K562 (cell line): ENCODE data around the gene NDUFV2. TPM values are rescaled to one million over a fixed set of nuclear protein-coding genes. Genes with fewer than 3 reads are reported as not detected.

ENCODE experiments used
- ATAC-seq: fragments of 200-7000 bp; cut with Tn5 transposase; 3 replicates; pipeline ENCODE4 v1.9.1; 2020; ENCODE audit warnings: moderate library complexity
- BruUV-seq: library from RNA; stranded (reverse); fragments of 400-500 nt; replicated peaks from 2 replicates; lab custom pipeline; 2021; lab: Mats Ljungman, UMichigan
- CTCF ChIA-PET: fragments of 300-600 bp; formaldehyde crosslinking; extraction: SDS; loops from one replicate; lab custom pipeline; 2021; ENCODE audit warnings: low intra/inter-chr PET ratio; lab: Yijun Ruan, JAX
- POLR2A ChIA-PET: fragments of 300-600, 350-650 bp; sonication (Branson Sonifier 250); formaldehyde crosslinking; extraction: SDS; loops from one replicate; lab custom pipeline; 2021; ENCODE audit warnings: antibody characterized with exemption, inconsistent platforms; lab: Yijun Ruan, JAX
- DNase-seq, 4 experiments: peaks; one replicate each; pipeline versions ENCODE4 v3.0.0 to v3.0.0-alpha.2; 2011 to 2018; ENCODE audit warnings: low spot score in 3 of 4, mixed read lengths in 3 of 4; ENCODE audit errors: extremely low read depth in 1 of 4
- FAIRE-seq: peaks from 2 replicates; lab custom pipeline; 2011; peaks lifted over from hg19 to GRCh38; lab: Jason Lieb, UNC
- H2AFZ ChIP-seq: 2 replicates; pipeline ENCODE4 v1.6.0; 2011; ENCODE audit warnings: low read depth, low read length, control low read depth, inconsistent platforms
- H3K27ac ChIP-seq: fragments of 200-600 bp; 3 replicates; pipeline ENCODE4 v1.8.0; 2011; ENCODE audit warnings: low read depth, mild to moderate bottlenecking, control low read depth, inconsistent platforms, low read length, moderate library complexity, mixed read lengths; ENCODE audit errors: extremely low read depth
- H3K27me3 ChIP-seq, 2 experiments: fragments of 300-600 bp in 1 of 2; 2 replicates in 1 of 2; 3 replicates in 1 of 2; pipeline versions ENCODE4 v1.6.0 to v1.8.0; 2011; ENCODE audit warnings: inconsistent platforms in 2 of 2, low read length in 2 of 2, mild to moderate bottlenecking in 1 of 2, mixed read lengths in 1 of 2, moderate library complexity in 1 of 2; ENCODE audit not compliant: control insufficient read depth in 2 of 2, insufficient read depth in 2 of 2
- H3K36me3 ChIP-seq: fragments of 300-600 bp; 3 replicates; pipeline ENCODE4 v1.8.0; 2011; ENCODE audit warnings: mild to moderate bottlenecking, low read length, inconsistent platforms; ENCODE audit not compliant: control insufficient read depth, insufficient read depth
- H3K4me1 ChIP-seq, 2 experiments: fragments of 200-600 bp in 1 of 2; replicated peaks in 1 of 2; 2 replicates in 1 of 2; 3 replicates in 1 of 2; pipeline versions ENCODE4 v1.5.1 to v1.8.0; 2011; ENCODE audit warnings: inconsistent platforms in 2 of 2, low read length in 2 of 2, mild to moderate bottlenecking in 1 of 2, mixed read lengths in 1 of 2, moderate library complexity in 1 of 2; ENCODE audit not compliant: control insufficient read depth in 2 of 2, insufficient read depth in 2 of 2
- H3K4me2 ChIP-seq: 2 replicates; pipeline ENCODE4 v1.6.1; 2011; ENCODE audit warnings: low read length, control low read depth, inconsistent platforms, mixed read lengths; ENCODE audit not compliant: insufficient read depth
- H3K4me3 ChIP-seq: fragments of 200-600 bp; sonication (generic), shearing (Covaris generic); 2 replicates; pipeline ENCODE4 v1.5.1; 2016; ENCODE audit warnings: control low read depth, inconsistent platforms
- H3K79me2 ChIP-seq: fragments of 200-600 bp; 3 replicates; pipeline ENCODE4 v1.8.0; 2011; ENCODE audit warnings: low read length, inconsistent platforms; ENCODE audit not compliant: control insufficient read depth, insufficient read depth
- H3K9ac ChIP-seq, 2 experiments: 2 replicates each; pipeline versions ENCODE4 v1.6.0 to v1.6.1; 2011; ENCODE audit warnings: low read depth in 2 of 2, low read length in 2 of 2, control low read depth in 1 of 2, inconsistent platforms in 1 of 2, mild to moderate bottlenecking in 1 of 2, mixed read lengths in 1 of 2; ENCODE audit not compliant: insufficient read depth in 1 of 2
- H3K9me1 ChIP-seq: one replicate; pipeline ENCODE4 v1.6.0; 2011; ENCODE audit warnings: inconsistent platforms, mild to moderate bottlenecking, low read length, moderate library complexity; ENCODE audit not compliant: control insufficient read depth, insufficient read depth
- H3K9me3 ChIP-seq: replicated peaks from 2 replicates; pipeline ENCODE4 v1.5.1; 2011; ENCODE audit warnings: low read depth, low read length, inconsistent platforms; ENCODE audit not compliant: control insufficient read depth, insufficient read depth
- H4K20me1 ChIP-seq: replicated peaks from 2 replicates; pipeline ENCODE4 v1.6.1; 2011; ENCODE audit warnings: low read length, inconsistent platforms, mixed read lengths; ENCODE audit not compliant: control insufficient read depth, insufficient read depth
- BDP1 ChIP-seq: IDR thresholded peaks from 3 replicates; pipeline ENCODE4 v1.6.1; 2011; ENCODE audit not compliant: insufficient read length, insufficient read depth
- GTF2A2 ChIP-seq: IDR thresholded peaks from 2 replicates; pipeline ENCODE4 v1.6.1; 2016; ENCODE audit warnings: mild to moderate bottlenecking, missing genetic modification characterization, missing compliant biosample characterization
- GTF2E2 ChIP-seq: fragments of 200-800 bp; sonication (Bioruptor generic); IDR thresholded peaks from 2 replicates; pipeline ENCODE4 v1.6.1; 2016; ENCODE audit warnings: missing genetic modification characterization, missing compliant biosample characterization
- MAFF ChIP-seq: IDR thresholded peaks from 2 replicates; pipeline ENCODE4 v1.6.1; 2012; ENCODE audit warnings: low read length, improper control_type of control experiment
- MED1 ChIP-seq: sonication (generic); formaldehyde crosslinking; IDR thresholded peaks from 2 replicates; pipeline ENCODE4 v1.8.1; 2023; ENCODE audit warnings: missing genetic modification reagents, borderline replicate concordance
- MTA3 ChIP-seq: fragments of 450-650 bp; formaldehyde crosslinking; IDR thresholded peaks from 2 replicates; pipeline ENCODE4 v1.6.1; 2017; ENCODE audit warnings: mild to moderate bottlenecking, borderline replicate concordance
- SMAD1 ChIP-seq: fragments of 150-350 bp; IDR thresholded peaks from 2 replicates; pipeline ENCODE4 v1.6.1; 2014; ENCODE audit warnings: low read length, low read depth; ENCODE audit not compliant: partially characterized antibody
- WHSC1 ChIP-seq: IDR thresholded peaks from one replicate; pipeline ENCODE4 v1.6.1; 2012; ENCODE audit warnings: low read length, control low read depth, inconsistent platforms
- ZBTB1 ChIP-seq: sonication (generic); formaldehyde crosslinking; IDR thresholded peaks from 2 replicates; pipeline ENCODE4 v1.8.1; 2023; ENCODE audit warnings: missing genetic modification reagents, low read depth, mild to moderate bottlenecking, borderline replicate concordance
- ZBTB49 ChIP-seq: sonication (generic); formaldehyde crosslinking; IDR thresholded peaks from 2 replicates; pipeline ENCODE4 v1.8.0; 2022; ENCODE audit warnings: missing genetic modification reagents, mild to moderate bottlenecking, borderline replicate concordance
- ZBTB8A ChIP-seq: fragments of 450-650 bp; IDR thresholded peaks from 2 replicates; pipeline ENCODE4 v1.6.1; 2018; ENCODE audit warnings: mild to moderate bottlenecking, moderate library complexity; ENCODE audit not compliant: partially characterized antibody
- ZNF263 ChIP-seq: sonication (generic); formaldehyde crosslinking; IDR thresholded peaks from 2 replicates; pipeline ENCODE4 v1.8.0; 2022; ENCODE audit warnings: mild to moderate bottlenecking, missing genetic modification reagents, borderline replicate concordance
- ZNF311 ChIP-seq: fragments of 250-450 bp; sonication (Bioruptor Pico); IDR thresholded peaks from 2 replicates; pipeline ENCODE4 v1.4.0; 2020; ENCODE audit warnings: mild to moderate bottlenecking, moderate library complexity
- WGBS: fragments of 100-300 bp; shearing (Covaris generic); methylation state at CpG from one replicate; pipeline ENCODE4 v1.1.6; 2016; ENCODE audit warnings: low coverage, mixed read lengths; ENCODE audit not compliant: insufficient coverage; ENCODE audit errors: missing lambda C conversion rate; 5-methylcytosine and 5-hydroxymethylcytosine counted together
- in situ Hi-C: fragments of 300-500 bp; cut with MboI; formaldehyde crosslinking; loops from 4 replicates; pipeline ENCODE4 v1.15.0; 2018; ENCODE audit warnings: inconsistent platforms, mixed read lengths
- intact Hi-C: fragments of 100-400 bp; cut with micrococcal nuclease; formaldehyde crosslinking; loops from 2 replicates; pipeline ENCODE4 v1.14.2; 2022
- polyA plus RNA-seq, 8 experiments: library from polyadenylated mRNA; depleted of rRNA in 4 of 8; stranded (reverse) in 5 of 8; unstranded in 3 of 8; fragments of >200 nt; fragmentation: Nextera tagmentation in 2 of 8; fragmentation: Illumina TruSeq in 1 of 8; extraction: Ambion mirVana in 2 of 8; extraction: Trizol in 1 of 8; gene quantifications; 2 replicates each; pipeline versions ENCODE4 v1.2.1 to v1.2.3, GENCODE V29; 2011 to 2014; ENCODE audit warnings: inconsistent platforms in 1 of 8, missing spikeins in 1 of 8
- total RNA-seq, 7 experiments: library from RNA; depleted of rRNA in 6 of 7; stranded (reverse); fragments of >200 nt in 6 of 7; fragmentation: Illumina TruSeq in 2 of 7; extraction: Trizol in 2 of 7; gene quantifications; 2 replicates each; pipeline versions ENCODE4 v1.2.1 to v1.2.3, GENCODE V29; 2011 to 2021; ENCODE audit warnings: low replicate concordance in 1 of 7
- TF ChIP-seq, protein P1 (sequence below): fragments of 250-450 bp; sonication (Bioruptor Pico); IDR thresholded peaks from 2 replicates; pipeline ENCODE4 v1.4.0; 2020; ENCODE audit warnings: mild to moderate bottlenecking

The NDUFV2 gene
- total and polyA plus RNA-seq, 9 of the 15 experiments (the other 6 are each of a cell fraction or from before 2014, with no cell fraction given) = 213 to 550 (median 384) TPM

DNA sequence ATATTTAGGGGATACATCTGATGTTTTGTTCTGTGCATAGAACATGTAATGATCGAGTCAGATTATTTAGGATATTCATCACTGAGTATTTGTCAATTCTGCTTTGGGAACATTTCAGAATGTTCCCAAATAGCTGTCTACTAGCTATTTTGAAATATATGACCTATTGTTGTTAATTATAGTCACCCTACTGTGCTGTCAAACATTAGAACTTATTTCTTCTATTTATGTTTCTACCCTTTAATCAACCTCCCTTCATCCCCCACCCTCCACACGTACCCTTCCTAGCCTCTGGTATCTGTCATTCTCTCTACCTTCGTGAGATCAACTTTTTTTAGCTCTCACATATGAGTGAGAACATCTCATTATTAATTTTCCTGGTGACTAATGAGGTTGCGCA, 75.0 kb downstream of the NDUFV2 start:
- Histone ChIP-seq H3K27me3 (no peaks in the 10 kb centered on the region), H3K36me3 (peaks cover 4% of the 10 kb centered on the region; the same call in 1 of the 3 replicates), H3K9me3 (no peaks in the 10 kb centered on the region), H3K4me2 (no peak overlapping the region), H4K20me1 (no peaks in the 10 kb centered on the region), H3K4me3 (no peak overlapping the region), H3K9ac (no peak overlapping the region), H3K79me2 (peaks cover 87% of the 10 kb centered on the region), H3K27ac (no peak overlapping the region), H3K4me1 (peaks cover 4 to 6% of the 10 kb centered on the region in 2 experiments; a peak in 3 of 5 replicates), H2AFZ (no peak overlapping the region), H3K9me1 (no peaks in the 10 kb centered on the region)
- ChIA-PET POLR2A (no interaction called here), CTCF (no interaction called here)
- WGBS = 87% methylated on average over 4 of the region's 4 CpGs
- ATAC-seq (no peak), FAIRE-seq (no peak), DNase-seq (no peak)
- intact Hi-C loops = no loop called here
- TF ChIP-seq WHSC1 = no peak
- no peak for TF ChIP-seq ZBTB8A
- in situ Hi-C loops = no loop called here
- no TSS peak for BruUV-seq

- BruUV-seq = no TSS peak
- no peak for FAIRE-seq
- no peak overlapping the region for H2AFZ ChIP-seq
- WGBS = 79% methylated on average over 1 of the region's 1 CpG
- no peaks in the 10 kb centered on the region for H4K20me1 ChIP-seq
- peaks cover 5 to 6% of the 10 kb centered on the region in 2 experiments; a peak in 2 of 5 replicates for H3K4me1 ChIP-seq
- H3K79me2 ChIP-seq = peaks cover 83% of the 10 kb centered on the region
- CTCF ChIA-PET = no interaction called here
- no peak overlapping the region for H3K27ac ChIP-seq
- ATAC-seq = no peak
- no peak overlapping the region for H3K4me2 ChIP-seq
- peaks cover 9% of the 10 kb centered on the region; the same call in 1 of the 3 replicates for H3K36me3 ChIP-seq
- in situ Hi-C loops (no loop called here), intact Hi-C loops (no loop called here)
- H3K9ac ChIP-seq = no peak overlapping the region
- H3K4me3 ChIP-seq = no peak overlapping the region
- POLR2A ChIA-PET = no interaction called here
- H3K9me3 ChIP-seq = no peaks in the 10 kb centered on the region
- DNase-seq = no peak
- H3K9me1 ChIP-seq = no peaks in the 10 kb centered on the region
- H3K27me3 ChIP-seq = no peaks in the 10 kb centered on the region
- no peak for TF ChIP-seq SMAD1
- TF ChIP-seq MTA3 = no peak
- TF ChIP-seq ZBTB49 = no peak
- TF ChIP-seq MED1 (CRISPR knock-in tag) = no peak
- TF ChIP-seq ZBTB1 (CRISPR knock-in tag) = no peak
- TF ChIP-seq, protein P1, sequence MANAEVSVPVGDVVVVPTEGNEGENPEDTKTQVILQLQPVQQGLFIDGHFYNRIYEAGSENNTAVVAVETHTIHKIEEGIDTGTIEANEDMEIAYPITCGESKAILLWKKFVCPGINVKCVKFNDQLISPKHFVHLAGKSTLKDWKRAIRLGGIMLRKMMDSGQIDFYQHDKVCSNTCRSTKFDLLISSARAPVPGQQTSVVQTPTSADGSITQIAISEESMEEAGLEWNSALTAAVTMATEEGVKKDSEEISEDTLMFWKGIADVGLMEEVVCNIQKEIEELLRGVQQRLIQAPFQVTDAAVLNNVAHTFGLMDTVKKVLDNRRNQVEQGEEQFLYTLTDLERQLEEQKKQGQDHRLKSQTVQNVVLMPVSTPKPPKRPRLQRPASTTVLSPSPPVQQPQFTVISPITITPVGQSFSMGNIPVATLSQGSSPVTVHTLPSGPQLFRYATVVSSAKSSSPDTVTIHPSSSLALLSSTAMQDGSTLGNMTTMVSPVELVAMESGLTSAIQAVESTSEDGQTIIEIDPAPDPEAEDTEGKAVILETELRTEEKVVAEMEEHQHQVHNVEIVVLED (CRISPR knock-in tag) = no peak
- no peak for TF ChIP-seq GTF2A2 (tag)
- no peak for TF ChIP-seq ZNF311
- no peak for TF ChIP-seq BDP1
- no peak for TF ChIP-seq MAFF
- TF ChIP-seq ZNF263 (CRISPR knock-in tag) = no peak
- no peak for TF ChIP-seq GTF2E2 (tag)
Measured at GRCh38 chr18:9178557-9178956, 76.1 kb downstream of the NDUFV2 start.
